NK-92 (cell line): ENCODE results near the gene UNC5B.

ENCODE experiments used
- DNase-seq: peaks from one replicate; lab custom pipeline; 2025; ENCODE audit not compliant: unreplicated experiment; lab: John Stamatoyannopoulos, UW

UNC5B gene

DNA sequence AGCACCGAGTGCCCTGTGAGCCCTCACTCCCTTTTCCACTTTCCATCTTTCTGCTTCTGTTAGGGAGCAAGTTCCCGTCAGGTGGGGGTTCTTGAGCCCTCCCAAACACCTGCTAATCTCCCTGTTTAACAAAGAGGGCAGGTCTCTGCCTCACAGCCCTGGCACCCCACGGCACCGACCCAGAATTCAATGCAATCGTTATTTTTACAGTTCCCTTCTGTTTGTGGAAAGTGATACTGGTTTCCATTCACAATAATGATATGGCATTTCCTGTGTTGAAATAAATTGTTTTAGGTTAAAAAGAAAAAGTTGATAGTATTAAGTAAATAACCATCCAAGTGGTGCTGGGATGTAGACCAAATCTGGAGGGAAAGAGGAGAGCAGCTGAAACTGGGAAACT, 67.8 kb downstream of the UNC5B start:
- DNase-seq: no peak

DNA sequence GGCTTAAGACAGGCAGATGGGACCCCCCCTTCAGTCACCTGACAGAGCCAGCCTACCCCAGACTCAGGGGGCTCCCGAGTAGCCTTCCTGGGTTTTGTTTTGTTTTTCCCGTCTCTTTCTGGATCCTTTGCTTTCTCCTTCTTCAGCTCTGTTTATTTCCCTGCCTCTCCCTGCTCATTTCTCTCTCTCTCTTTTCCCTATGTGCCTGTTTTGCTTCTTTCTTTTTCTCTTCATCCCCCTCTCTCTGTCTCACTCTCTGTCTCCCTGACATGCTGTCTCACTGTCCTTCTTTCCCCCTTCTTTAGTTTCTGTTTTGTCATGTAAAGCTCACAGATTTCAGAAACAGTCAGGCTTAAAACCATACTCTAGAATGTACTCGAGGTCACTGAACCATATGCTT, 68.5 kb downstream of the UNC5B start:
- no peak for DNase-seq

DNA sequence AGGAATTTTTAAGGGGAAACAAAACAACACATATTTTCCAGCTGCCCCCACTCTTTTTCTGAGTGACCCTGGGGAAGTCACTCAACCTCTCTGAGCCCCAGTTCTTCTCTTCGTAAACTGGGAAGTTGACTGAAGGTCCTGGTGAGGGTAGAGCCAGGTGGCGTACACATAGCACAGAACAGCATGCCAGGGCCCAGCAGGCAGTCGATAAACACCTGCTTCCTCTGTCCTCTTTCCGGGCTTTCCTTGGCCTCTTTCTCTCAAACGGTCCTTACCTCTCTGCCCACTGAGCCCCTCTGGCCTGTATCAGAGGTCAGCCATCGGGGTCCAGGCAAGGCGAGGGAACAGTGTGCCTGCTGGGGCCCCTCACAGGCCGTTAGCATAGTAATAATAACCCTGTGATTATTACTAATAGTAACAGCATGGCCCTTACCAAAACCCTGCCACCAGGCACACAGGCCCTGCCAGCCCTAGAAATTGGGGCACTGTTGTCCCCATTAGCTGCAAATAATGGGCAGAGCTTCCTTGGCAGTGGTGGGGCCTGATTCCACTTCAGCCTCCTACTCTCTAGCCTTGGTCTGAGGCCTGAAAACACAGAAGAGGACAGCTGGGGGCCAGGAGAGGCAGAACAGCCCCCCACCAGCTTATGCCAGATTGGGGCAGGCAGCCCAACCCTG, 69.4 kb downstream of the UNC5B start:
- no peak for DNase-seq

DNA sequence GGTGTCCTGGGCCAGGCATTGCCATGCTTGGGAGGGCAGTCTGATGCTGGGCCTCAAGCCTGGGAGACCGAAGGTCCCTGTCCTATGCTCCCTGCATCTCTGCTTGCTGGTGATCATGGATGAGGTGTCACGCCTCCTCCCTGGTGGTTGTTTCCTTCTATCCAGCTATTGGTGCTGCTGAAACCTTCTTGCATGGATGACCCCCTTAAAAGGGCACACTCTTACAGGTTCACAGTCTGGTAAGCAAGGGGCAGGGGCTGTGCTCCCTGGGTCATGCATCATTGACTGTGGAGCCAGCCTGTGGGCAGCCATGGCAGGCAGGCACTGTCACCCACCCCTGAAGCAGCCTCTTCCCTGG, 69.9 kb downstream of the UNC5B start:
- DNase-seq: no peak

DNA sequence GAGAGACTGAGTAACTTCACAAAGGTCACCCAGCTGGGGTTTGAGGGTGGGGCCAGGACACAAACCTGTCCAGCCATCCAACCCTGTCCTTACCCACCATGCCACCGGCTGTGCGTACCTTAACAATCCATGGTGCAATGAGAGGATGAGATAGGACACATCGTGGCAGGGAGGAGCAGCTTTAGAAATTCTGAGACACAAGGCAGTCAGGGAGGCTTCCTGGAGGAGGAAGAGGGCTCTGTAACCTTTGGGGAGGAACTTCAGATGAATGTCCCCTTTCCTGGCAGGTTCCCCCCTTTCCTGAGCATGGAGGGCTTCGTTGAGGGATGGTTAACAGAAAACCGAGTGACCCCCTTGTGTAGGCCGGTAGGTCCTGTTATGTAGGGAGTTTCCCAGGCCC, 71.0 kb downstream of the UNC5B start:
- DNase-seq: no peak

DNA sequence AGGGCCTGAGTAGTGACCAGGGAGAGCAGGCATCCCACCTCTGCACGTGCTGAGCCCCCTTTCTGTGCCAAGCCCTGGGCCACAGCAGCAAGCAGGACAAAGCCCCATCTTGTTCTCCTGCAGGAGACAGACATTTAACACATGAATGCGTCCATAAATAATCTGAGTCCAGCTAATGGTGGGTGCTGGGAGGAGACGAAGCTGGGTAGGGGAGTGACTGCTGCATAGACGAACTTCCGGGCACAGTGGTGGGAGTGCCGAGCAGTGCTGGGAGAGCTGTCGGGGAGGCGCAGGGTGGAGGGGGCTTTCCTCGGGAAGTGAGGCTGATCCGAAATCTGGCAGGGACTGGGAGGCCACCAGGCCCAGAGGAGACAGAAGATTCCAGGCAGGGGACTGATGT, 71.5 kb downstream of the UNC5B start:
- DNase-seq: no peak

DNA sequence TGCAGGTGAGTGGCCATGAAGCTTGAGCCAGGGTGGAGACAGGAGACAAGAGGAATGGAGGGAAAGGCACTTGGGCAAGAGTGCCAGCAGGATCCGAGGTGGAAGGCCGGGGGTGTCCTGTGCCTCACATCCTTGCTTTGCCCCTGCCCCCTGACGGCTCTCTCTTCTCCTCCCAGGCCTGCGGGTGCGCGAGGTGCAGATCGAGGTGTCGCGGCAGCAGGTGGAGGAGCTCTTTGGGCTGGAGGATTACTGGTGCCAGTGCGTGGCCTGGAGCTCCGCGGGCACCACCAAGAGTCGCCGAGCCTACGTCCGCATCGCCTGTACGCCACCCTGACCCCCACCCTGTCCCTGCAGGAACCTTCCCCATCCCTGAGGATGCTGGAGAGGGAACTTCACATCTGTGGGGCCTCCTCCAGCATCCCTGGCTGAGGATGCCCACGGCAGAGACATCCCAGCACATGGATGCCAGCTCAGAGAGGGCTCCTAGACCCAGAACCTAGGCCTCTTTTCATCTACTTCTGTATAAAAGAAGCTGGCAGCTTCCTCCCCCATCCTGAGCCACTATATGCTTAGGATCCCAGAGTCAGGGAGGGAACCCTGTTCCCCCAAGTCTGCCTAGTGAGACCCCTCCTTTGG, 72.3 kb downstream of the UNC5B start:
- no peak for DNase-seq

DNA sequence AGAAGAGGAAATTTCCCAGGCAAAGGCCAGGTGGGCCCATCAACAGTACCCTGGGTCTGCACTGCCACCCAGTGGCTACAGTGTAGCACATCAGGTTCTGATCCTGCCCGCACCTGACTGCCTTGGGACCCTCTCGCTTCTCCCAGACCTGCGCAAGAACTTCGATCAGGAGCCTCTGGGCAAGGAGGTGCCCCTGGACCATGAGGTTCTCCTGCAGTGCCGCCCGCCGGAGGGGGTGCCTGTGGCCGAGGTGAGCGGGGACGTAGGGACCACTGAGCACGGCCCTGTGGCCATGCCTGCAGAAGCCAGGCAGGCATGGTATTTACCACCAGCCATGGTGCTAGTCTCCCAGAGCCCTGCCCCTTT, 72.8 kb downstream of the UNC5B start:
- no peak for DNase-seq

DNA sequence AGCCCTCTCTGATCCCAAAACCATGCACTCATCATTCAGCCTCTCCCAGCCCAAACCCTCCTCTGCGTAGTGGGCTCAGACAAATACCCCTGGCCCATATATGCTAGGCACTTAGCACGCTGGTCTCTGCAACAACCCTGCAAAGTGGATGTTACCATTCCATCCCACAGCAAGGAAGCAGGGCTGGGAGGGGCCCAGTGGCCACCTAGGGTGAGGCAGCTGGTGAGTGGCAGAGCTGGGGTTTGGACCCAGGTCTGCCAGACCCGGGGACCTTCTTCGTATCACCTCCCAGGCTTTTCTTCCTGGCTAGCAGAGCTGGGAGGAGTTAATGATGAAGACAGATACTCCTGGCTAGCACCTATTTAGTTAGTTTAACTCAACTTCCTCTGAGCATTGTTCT, 73.6 kb downstream of the UNC5B start:
- no peak for DNase-seq

DNA sequence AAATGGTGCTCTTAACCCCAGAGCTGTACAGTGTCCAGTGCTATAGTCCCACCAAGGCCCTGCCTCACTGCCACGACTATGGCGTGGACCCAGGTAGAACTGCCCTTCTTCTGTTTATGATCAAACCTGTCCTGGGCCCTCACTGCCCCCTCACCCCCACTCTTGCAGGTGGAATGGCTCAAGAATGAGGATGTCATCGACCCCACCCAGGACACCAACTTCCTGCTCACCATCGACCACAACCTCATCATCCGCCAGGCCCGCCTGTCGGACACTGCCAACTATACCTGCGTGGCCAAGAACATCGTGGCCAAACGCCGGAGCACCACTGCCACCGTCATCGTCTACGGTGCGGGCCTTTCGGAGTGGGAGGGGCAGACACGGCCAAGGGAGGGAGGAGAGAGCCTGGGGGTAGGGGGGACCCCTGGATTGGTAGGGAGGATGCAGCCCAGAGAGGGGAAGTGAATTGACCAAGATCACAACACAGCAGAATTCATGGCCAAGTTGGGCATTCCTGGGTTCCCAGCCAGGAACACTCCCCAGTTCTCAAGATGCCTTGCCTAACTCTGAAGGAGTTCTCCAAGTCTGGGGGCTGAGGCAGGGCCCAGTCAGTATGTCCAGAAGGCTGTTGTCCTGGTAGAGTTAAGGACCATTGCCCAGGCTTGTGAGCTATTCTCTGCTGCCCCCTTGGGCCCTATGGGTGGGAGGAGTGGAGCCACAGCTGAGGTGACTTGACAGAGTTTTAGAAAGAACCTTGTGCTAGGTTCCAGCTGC, 74.3 kb downstream of the UNC5B start:
- no peak for DNase-seq

DNA sequence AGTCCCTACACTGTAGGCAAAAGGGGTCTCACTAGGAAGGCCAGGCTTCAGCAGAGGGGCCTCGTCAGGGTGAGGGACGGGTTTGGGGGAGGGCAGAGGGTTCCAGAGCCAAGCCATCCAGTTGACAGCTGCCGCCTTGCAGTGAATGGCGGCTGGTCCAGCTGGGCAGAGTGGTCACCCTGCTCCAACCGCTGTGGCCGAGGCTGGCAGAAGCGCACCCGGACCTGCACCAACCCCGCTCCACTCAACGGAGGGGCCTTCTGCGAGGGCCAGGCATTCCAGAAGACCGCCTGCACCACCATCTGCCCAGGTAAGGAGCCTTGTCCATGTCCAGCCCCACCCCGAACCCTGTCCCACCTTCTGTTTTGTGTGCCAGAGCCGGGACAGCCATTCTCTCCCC, 75.1 kb downstream of the UNC5B start:
- no peak for DNase-seq

DNA sequence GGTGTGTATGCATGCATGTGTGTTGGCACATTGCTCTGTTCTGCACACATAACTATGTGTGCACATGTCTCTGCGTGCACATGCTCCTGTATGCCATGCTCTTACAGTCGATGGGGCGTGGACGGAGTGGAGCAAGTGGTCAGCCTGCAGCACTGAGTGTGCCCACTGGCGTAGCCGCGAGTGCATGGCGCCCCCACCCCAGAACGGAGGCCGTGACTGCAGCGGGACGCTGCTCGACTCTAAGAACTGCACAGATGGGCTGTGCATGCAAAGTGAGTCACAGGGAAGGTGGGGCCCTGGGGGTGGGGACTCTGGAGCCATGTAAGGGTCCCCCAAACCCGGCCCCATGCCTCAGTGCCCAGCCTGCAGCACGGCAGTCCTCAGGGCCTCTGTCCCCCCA, 76.1 kb downstream of the UNC5B start:
- no peak for DNase-seq

DNA sequence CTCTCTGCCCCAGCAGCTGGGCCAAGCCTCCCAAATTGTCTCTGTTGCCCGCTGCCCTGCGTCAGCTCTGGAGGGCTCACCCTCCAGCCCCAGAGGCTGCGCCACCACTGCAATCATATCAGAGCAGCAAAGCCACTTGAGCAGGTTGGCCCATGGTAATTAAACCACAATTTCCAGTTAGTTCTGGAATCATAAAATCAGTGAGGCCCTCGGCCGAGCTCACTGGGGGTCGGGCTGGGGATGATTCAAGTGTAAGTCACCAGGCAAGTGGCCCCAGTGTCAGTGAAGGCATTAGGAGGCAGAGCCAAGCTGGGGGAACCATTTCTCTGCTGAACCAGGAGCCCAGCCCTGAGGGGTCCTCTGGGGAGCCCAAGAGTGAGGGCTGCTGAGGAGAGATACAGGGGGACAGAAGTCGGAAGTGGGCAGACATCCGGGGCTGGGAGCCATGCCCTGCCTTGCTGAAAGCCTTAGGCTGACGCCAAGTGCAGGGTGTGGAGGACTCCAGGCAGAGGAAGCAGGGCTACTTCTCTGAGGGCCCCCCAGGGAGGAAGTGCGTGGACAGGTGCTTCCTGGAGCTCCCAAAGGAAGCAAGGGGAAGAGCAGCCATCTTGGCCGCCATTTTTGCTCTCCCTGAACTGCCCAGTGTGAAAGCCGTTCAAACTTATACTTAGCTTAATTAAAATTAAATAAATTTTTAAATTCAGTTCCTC, 77.2 kb downstream of the UNC5B start:
- DNase-seq: no peak

DNA sequence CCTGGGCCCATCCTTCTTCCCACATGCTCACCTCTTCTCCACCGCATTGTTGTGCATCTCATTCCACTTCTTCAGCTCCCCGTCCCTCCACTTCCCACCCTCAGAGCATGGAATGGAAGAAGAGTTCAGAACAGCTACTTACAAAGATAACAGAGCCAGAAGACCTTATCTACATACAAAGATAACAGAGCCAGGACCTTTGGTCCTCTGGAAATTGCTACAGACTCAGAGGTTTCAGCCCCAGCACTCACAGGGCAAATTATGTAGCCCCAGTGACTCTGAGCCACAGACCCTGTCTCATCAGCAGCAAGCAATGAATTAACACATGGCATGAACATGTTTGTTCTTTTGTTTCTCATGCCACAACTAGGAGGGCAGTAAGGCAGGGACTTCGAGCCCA, 78.0 kb downstream of the UNC5B start:
- no peak for DNase-seq

DNA sequence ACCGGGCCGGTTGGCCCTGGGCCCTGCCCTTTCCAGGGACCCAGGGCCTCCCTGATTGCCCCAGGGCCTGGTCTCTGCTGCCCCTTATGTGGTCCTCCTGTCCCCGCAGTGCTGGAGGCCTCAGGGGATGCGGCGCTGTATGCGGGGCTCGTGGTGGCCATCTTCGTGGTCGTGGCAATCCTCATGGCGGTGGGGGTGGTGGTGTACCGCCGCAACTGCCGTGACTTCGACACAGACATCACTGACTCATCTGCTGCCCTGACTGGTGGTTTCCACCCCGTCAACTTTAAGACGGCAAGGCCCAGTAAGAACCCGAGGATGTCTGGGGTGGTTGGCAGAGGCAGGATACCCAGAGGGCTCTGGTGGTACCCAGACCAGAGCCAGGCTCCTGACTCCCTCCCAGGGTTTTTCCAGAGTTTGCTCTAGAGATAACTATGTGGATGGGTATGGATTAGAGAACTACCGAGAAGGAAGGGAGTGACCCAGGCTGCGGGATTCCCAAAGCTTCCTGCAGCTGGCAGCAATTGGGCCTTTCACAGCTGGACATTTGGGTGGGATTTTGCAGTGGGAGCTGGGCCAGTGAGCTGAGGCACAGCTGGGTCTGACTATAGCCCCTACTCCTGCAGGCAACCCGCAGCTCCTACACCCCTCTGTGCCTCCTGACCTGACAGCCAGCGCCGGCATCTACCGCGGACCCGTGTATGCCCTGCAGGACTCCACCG, 78.6 kb downstream of the UNC5B start:
- no peak for DNase-seq

DNA sequence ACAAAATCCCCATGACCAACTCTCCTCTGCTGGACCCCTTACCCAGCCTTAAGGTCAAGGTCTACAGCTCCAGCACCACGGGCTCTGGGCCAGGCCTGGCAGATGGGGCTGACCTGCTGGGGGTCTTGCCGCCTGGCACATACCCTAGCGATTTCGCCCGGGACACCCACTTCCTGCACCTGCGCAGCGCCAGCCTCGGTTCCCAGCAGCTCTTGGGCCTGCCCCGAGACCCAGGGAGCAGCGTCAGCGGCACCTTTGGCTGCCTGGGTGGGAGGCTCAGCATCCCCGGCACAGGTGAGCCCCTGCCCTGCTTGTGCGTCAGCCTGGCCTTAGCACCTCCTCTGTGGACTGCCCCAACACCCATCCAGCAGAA, 79.1 kb downstream of the UNC5B start:
- DNase-seq: no peak

DNA sequence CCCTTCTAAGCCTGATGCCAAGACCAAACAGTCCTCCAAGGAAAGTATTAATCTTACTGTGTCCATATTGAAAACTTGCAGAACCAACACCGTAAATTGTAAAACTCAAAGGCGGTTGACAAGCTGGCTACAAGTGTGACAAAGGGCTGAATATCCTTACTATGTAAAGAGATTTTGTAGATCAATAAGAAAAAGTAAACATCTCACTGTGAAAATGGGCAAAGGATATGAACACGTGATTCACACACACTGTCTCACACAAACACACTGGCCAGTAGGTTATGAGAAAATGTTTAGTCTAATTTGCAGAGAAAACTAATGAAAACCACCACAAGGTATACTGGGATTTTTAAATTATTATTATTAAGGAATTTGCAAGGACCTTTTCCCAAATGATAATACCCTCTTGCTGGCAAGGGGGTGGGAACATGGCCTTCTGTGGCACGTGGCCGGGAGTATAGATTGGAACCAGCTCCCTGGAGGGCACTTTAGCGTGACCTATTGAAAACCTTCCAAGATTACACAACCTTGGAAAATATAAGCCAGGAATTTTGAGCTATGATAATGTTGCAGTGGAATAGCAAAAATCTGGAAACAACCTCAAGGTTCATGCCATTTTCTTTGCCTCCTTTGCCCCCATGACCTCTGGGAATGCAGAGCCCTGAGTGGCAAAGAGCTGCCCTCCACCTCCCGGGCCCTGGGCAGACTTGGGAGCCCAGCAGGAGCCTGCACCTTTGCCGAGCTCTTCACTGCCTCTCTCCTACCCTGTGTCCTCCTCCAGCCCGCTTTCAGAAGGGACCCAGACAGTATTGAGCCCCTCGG, 80.5 kb downstream of the UNC5B start:
- no peak for DNase-seq

DNA sequence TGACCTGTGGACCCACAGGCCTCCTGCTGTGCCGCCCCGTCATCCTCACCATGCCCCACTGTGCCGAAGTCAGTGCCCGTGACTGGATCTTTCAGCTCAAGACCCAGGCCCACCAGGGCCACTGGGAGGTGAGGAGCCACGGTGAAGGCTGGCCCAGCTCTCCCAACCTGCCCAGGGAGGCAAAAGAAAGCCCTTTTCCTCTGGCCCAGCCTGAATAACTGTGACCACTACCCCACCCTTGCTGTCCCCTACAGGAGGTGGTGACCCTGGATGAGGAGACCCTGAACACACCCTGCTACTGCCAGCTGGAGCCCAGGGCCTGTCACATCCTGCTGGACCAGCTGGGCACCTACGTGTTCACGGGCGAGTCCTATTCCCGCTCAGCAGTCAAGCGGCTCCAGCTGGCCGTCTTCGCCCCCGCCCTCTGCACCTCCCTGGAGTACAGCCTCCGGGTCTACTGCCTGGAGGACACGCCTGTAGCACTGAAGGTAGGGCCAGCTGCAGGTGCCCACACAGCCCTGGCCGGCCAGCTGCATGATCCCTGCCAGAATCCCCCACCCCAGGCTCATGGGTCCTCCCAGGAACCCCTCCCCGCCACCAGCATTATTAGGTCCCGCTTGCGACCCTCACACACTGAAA, 81.2 kb downstream of the UNC5B start:
- no peak for DNase-seq

DNA sequence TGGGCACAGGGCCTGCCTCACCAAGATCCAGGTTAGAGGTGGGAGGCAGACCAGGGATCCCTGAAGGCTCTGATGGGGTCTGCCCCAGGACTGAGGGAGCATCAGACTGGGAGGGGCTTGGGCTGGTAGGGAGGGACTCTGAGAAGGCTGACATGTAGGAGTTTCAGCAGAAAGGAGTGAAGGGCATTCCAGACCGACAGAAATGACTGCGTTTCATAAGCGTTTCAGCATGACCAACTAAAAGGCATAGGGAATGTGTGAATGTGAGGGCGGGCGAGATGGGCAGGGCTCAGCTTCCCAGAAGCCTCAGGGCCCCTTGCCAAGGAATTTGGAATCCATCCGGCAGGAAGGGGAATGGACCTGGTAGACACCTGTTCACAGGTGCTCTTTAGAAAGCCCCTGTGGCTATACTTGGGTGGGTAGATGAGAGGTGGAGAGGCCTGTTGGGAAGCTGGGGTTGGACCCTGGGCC, 81.8 kb downstream of the UNC5B start:
- no peak for DNase-seq

DNA sequence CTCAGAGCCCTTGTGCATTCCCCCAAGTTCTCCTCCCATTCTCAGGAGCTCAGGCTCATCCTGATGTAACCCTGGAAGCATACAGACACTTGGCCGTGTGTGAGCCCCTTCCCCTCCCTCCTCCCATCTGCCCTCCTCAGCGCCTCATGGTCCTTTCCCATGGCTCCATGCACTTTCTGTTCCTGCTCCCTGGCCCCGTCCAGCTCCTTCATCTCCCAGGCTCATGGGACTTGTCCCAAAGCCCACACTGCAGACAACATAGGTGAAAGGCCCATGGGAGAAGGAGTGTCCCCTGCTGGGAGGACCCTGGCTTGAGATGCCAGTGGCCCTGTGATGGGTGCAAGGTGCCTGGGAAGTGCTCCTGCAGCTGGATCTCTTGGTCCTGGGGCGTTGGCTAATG, 82.5 kb downstream of the UNC5B start:
- DNase-seq: no peak
